OCI-LY7 (cell line): ENCODE measurements around the gene CHRNG.

Experiments used
- CTCF ChIP-seq: fragments of 200-600 bp; sonication (generic); conservative IDR thresholded peaks from 2 replicates; pipeline ENCODE4 v1.5.1; 2014; ENCODE audit warnings: mild to moderate bottlenecking, antibody characterized with exemption, low read length, moderate library complexity, mixed read lengths
- EZH2phosphoT487 ChIP-seq: fragments of 200-600 bp; sonication (generic); IDR thresholded peaks from 2 replicates; pipeline ENCODE4 v1.6.1; 2018; ENCODE audit warnings: low read depth, borderline replicate concordance, mild to moderate bottlenecking, mixed run types, antibody characterized with exemption, low read length, moderate library complexity, mixed read lengths

- TF ChIP-seq CTCF (no peak), EZH2phosphoT487 (no peak)
Measured at GRCh38 chr2:232525791-232526371, 13.6 kb upstream of the CHRNG start, which contains the start of gene CHRND.
